Dedifferentiated amniotic fluid mesenchymal stem cell (primary cell): ENCODE measurements around the gene C10orf95.
A peak's percentile ranks its signal among the peaks of the same experiment; 100 is the strongest.

Experiments
- DNase-seq: peaks from one replicate; pipeline ENCODE4 v3.0.0-alpha.2; 2016; ENCODE audit errors: extremely low spot score

C10orf95 gene

DNA sequence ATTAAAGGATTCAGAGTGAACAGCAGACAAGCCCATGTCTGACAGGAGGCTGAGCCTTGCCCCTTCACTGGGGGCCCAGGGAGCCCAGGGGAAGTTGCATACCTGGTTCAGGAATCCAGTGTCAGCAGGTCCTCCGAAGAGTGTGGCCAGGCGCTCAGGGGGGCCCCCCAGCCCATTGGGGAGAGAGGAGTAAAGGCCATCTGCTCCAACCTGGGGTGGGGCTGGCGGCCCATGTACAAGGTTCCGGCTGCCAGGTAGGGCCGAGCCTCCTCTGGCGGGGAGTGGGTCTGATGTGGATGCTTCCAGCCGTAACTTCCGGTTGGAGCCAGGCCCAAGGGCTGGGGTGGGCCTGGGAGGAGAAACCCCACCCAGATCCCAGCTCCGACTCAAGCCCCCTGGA is 35.1 kb downstream of the C10orf95 start:
- no peak for DNase-seq

DNA sequence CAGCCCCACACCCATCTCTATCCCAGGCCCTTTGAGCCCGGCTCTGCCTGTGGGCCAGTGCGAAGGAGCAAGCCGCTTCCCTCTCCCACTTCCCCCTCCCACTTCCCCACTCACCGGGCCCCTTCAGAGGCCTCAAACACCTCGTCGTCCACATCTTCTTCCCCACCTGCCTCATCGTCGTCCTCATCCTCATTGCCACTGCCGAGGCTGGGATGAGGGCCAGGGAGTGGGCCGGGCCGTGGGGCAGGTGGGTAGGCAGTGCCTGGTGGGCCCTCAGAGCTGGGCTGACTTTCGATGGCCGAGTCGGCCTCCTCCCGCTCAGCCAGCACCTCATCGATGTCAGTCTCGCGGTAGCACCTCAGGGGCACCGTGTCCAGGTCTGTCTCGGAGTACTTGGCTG is 36.6 kb downstream of the C10orf95 start:
- DNase-seq: no peak

DNA sequence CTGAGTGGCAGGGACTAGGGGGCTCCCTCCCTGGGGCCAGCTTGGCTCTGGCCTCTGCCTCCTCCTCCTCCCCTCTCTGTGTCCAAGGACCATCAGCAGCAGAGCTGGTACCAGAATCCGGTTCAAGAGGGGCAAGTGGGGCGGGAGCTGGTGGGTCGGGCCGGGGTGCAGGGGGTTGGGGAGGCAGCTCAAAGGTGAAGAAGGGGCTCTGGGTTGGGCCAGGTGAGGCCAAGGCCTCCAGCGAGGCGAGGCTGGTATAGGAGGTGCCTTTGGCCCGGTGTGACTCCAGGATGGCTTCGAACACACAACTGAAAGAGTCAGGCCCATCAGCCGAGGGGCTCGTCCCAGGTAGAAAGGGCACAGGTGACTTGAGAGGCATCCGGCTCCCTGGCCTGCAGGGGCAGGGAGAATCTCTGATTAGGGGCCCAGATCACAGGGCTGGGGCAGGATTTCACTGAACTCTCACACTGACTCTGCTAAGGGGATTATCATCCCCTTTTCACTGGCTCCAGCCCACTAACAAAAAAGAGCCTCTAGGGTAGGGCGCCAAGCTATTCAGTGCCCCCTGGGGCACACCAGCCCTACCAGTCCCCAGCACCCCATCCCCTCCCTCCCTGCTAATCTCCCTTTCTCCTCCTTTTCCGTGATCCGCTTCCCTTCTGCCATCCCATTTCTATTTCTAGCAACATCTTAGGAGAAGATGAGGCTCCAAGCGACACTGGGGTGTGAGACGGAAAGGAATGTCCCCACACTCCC is 37.4 kb downstream of the C10orf95 start:
- DNase-seq: no peak

DNA sequence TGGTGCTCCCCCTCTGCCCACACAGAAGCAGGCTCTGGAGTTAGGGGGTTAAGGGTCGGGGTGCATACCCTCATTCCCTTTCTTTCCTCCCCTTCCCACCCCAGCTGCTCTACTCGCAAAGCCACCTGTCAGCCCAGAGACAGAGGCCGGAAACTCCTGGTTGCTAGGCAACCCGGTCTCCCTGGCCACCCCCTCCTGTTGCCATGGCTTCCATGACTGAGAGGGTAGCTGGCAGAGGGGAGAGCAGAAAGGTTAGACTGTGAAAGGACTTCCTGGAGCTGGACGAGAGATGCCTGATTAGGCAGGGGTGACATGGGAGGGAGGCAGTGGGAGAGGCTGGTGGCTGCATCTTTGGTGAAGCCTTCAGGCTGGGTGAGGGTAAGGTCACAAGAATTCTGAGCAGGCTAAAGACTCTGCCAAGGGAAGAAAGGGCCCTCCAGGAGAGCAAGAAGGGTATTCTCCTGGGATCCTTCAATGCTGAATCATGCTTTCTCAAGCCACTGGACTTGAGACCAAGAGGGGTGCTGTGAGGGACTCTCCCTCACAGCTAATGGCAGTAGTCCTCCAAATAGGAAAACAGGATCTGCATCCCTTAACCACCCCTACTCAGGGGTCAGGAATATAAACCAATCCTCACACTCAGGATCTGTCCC is 38.2 kb downstream of the C10orf95 start:
- no peak for DNase-seq

DNA sequence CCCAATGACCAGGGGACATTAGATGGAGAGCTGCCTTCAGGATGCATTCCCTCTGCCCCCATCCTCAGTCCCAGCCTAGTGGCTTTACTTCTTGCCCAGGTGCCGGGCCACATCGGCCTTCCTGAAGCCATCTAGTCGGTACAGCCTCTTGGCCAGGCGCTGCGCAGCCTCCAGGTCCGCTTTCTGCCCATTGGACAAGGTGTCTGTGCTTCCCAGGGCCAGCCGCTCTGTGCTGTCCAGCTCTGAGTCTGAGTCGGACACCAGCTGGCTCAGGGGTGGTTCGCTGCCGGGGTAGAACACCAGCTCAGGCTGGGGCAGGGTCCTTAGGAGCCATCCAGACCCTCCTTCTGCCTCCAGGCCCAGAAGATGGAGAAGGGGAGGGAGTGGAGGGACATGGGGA is 39.0 kb downstream of the C10orf95 start:
- no peak for DNase-seq

DNA sequence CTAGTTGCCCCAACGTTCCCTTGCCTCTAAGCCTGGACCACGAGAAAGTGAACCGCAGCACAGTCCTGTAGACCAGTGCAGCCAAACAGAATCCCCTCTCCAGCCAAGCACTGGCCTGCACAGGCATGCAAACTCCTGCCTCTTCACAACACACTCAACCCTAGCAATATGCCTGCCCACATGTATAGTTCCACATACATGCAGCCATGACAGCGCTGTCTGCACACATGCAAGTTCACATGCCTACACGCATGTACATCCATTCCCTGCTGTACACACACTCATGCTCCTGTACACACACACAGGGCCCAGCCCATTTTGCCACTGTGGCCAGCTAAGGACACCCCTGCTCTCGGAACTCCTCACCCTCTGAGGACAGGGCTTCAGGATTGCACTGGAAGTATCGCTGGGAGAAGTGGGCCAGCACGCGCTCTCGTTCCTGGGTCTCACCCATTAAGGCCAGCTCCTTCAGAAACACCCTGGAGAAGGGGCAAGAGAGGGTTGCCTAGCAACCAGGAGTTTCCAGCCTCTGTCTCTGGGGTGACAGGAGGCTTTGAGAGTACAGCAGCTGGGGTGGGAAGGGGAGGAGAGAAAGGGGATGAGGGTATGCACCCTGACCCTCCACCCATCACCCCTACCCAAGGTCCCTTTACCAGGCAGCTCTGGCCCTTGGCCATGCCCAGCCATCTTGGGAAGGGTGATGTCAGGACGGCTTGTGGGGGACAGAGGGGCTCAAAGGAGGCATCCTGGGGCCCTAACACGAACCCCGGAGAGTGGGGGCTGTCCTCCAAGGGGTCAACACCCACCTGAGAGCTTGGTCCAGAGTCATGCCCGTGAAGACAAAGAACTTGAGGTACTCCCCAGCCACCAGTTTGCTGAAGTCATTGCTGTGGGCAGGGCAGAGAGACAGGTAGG is 39.7 kb downstream of the C10orf95 start:
- DNase-seq: no peak

DNA sequence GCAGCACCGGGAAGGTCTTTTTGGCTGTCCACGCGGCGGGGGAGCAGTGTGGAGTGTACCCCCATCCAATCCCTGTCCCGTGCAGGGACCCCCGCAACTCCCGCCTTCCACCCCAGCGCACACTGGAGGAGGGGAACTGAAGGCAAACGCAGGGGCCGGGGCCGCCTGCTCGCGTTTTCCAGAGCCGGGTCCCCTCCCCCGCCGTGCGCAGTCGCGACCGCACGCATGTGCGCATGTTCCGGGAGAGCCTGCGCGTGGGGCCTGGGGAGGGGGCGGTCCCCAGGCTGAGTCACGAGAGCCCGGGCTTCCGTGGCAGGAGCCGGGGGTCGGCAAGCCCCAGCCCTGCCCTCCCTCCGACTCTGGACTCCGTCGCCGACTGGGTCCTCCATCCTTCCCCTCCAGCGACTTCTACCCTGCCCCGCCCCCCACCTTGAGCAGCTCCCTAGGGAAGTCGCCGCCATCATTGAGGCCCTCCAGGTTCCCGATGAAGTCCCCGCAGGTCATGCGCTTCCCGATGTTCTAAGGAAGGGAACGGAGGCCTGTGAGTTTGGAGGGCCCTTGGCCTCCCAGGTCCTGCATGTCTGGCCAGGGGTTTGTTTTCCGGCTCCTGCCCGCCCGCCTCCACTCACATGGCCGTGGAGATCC is 40.8 kb downstream of the C10orf95 start:
- DNase-seq: no peak

DNA sequence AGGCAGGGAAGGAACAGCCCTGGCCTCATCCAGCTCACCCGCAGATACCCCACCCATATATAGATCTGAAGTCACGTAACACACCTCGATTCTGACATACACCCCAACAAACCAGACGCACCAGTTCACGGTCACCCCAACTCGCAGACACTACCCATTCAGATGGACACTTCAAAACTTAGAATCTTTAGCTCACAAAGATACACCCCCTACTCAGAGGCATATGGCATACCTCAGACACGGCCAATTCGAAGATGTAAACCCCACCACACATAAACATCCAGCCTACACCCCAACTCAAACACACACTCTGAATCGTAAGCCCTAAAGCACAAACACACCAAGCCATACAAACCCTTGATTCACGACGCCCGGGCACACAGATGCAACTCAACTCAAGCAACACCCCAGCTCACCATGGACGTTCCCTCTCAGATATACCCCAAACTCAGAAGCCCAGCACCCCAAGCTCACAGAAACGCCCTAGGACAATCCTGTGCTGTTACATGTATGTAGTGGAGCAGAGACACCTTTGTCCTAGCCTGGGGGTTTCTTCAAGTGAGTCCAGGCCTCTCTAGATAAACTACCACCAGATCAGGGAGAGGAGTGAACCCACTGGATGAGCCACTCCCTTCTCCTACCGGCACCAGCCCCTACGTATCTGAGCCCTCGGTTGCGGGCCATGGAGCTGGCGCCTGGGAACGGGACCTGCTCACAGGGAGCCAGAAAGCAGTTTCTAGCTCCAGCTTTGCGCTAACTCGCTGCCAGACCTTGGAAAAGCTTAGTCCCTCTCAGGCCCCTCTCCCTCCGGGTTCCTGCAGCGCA is 41.5 kb downstream of the C10orf95 start:
- no peak for DNase-seq

DNA sequence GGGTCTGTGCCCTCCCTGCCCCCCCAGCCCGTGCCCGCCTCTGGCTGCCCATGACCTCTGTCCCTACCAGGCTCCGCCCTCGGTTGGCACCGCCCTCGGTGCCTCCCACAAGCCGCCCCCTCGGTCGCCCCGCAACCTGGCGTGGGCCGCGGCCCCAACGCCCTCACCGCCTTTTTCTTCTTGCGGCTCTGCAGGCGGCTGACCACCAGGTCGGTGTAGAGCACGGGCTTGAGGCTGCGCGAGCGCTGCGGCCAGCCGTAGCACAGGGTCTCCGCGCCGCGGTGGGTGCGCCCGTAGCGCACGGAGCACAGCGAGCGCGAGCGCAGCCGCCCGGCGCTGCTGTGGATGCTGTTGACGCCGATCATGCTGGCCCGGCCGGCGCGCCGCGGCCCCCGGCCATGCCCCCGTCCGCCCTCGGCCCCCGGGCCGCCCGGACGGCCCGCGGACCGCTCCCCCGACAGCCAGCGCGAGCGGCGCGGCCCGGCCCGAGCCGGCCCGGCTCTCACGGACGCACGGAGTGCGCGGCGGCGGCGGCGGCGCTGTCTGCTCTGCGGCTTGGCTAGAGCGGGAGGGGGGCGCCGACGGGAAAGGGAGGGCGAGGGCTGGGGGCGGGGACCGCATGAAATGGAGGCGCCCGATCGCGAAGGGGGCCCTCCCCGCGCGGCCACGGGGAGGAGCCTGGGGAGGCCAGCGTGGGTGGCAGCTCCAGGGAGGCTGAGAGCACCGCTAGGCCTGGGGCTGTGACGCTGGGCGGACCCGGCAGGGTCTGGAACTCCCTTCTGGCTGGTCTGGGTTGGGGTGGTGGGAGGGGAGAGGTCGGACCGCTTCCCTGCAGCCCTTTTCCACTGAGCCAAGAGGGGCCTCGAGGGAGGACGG is 42.4 kb downstream of the C10orf95 start:
- DNase-seq: peak; percentile 46

DNA sequence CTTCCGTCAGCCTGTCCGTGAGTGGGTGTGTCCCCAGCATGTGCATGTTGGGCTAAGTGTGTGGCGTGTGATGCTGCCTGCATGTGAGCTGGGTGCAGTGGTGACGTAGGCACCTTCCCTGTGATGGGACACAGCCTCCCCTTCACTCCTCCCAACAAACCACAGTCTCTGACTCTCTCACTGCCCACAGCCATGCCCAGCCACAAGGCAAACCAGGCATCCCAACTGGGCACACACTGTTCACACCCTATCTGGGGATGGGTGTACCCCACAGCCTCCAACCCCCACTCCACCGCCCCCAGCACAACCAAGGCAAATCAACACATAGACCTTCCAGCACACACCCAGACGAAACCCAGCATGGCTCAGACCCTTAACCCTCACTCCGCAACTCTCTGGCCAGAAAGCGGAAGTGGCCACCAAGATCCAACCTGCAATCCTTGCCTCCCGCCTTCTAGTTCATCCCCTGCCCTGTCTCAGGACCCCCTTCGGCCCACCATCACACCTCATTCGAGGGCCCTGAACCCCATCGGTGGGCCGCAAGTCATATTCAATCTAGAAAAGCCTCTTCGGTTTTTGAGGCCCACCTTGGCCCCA is 43.1 kb downstream of the C10orf95 start:
- no peak for DNase-seq

DNA sequence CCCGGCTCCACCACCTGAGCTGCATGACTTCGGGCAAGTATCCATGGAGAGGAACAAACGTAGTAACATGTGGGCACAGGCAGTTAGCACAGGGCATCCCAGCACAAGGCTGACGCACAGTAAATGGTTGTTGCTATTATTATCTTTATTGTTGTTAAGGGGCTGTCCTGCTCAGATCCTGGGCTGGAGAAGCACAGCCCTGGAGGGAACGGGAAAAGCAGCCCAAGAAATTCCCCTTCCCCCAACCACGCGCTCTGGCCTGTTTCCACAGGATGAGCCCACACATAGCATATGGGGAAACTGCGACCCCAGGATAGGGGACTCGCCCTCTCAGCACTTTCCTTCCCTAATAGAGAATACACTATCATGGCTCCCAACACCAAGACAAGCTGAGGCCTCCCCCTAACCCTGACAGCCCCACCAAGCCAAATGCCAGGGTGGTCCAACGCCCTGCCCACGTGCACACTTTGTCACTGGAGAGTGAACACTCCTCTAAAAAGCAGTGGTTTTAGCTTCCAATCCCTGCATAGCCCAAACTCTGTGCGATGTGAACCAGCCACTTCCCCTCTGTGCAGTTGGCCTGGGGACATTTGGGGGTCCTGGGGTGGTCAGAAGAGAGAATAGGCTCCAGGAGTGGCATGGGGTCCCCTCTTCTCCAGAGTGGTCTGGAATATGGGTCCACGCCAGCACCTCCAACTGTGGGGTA is 43.8 kb downstream of the C10orf95 start:
- DNase-seq: no peak

DNA sequence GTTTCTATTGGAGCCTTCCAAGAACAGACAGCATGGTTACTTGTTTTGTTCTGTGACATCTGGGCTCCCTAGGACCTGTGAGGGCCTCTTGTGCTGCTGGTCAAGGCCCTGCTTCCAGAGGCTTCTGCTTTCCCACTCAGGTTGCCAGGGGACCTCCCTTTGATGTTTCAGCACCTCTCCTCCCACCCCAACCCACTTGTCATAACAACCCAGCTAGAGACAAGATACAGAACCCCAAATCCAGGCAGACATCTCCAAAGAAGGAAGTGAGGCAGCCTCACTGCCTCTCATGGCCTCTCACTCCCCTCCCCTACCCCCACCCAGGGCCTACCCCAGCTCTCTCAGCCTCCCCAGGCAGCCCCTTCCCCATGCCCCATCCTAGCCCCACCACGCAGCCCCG is 44.5 kb downstream of the C10orf95 start:
- no peak for DNase-seq

DNA sequence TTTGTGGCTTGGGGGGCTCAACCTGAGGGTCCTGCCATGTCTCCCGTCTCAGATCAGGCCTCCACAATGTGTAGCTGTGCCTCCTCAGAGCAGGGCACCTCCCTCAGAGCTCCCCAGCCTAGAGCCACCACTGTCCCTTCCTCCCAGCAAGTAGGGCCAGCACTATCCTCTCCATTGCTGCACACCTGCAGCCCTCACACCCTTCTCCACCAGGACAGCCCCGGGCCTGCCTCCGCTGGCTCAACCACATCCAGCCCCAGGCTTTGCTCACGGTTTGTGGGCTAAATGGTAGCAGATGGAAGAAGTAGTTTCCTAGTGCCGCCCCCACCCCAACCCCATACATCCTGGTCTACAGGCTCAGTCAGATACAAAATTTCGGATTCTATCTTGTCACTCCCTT is 45.7 kb downstream of the C10orf95 start:
- no peak for DNase-seq

DNA sequence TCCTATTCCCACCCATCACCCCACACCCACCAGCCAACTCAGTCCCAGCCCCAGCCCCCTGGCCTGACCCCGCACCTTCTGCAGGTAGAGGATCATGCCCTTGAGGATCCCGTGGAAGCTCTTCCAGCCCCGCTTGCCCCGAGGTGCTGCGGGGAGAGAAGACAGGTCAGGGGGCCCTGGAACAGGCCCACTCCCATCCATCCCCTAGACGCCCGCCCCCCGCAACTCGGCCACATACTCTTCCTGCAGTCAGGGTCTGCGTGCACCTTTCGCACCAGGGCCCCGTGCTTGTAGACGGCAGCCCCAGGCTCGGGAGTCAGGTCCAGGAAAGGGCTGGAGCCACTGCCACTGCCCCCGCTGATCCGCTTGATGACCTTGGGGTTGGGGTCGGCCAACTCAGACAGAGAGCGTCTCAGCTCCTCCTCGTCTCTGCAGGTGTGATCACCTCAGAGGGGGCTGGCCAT is 46.2 kb downstream of the C10orf95 start:
- DNase-seq: no peak

DNA sequence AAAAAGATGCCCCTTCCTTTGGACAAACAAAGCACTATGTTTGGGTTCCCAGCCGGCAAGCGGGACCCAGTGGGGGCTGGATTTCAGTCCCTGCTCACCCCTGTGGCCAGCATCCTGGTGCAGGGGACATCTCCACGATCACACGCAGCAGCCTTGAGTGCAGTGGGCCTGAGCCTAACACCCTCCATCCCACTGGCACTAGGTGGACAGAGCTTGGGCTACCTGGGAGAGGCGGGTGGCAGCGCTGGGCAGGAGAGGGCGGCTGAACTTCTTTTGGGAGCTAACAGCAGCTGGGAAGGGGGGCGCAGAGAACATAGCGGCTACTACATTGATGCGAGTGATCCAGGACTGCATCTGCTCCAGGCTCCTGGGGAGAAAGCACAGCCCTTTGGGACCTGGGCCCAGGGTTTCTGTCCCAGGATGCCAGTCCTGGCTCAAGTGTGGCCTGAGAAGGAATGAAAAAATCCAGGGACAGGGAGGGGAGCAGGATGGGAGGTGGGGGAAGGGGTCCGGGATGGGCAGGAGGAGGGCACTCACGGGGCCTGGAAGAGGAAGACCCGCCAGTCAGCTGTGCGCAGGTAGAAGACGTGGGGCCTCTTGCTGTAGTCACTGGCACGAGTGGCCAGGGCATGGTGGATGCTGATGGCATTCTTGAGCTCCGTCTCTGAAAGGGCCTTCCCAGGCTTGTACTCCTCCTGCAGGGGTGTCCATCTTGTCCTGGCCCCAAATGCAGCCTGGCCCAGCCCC is 46.8 kb downstream of the C10orf95 start:
- DNase-seq: no peak

DNA sequence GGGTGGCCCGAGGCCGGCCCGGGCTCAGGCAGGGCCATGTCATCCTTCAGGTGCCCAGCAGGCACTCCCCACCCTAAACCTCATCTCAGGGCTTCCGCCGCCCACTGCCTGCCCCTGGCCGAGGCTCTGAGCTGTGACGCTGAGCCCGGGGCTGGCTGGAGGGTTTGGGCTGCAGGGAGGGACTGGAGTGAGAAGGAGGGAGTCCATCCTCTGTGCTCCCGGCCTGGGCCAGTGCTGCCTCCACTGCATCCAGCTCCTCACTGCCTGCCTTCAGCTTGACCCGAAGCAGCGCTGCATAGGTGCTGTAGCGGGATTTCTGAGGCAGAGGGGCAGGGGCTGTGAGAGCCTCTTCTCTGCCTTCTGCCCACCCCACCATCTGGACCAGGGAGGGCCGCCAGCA is 48.2 kb downstream of the C10orf95 start:
- DNase-seq: no peak

DNA sequence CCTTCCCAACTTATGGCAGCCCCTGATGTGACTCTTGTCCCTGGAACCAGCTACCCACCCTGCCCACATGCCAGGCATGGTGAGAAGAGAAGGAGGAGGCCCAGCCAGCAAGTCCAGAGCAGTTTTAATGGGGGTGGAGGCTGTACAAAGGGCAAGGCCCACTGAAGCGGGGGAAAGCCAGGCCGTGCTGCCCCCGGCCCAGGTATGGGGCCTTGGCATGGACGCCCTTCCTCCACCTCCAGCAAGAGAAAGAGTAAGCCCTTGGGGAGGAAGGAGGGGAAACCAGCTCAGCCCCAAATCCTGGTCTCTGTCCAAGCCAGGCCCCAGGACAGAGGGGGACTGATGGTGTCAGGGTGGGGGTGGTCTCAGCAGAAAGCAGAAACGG is 48.8 kb downstream of the C10orf95 start:
- no peak for DNase-seq
